ENCODE measurements around the gene CLIP1. TPM values are rescaled to one million over a fixed set of nuclear protein-coding genes. Genes with fewer than 3 reads are reported as not detected.
"Not testable (repeated sequence)": the region's sequence is repeated elsewhere in the genome, so short reads cannot be mapped to it uniquely, and the experiment has no call there.

The CLIP1 gene
- polyA plus RNA-seq, 1 of the 3 experiments (the other 2 are of a cell fraction) = 33.9 TPM

DNA sequence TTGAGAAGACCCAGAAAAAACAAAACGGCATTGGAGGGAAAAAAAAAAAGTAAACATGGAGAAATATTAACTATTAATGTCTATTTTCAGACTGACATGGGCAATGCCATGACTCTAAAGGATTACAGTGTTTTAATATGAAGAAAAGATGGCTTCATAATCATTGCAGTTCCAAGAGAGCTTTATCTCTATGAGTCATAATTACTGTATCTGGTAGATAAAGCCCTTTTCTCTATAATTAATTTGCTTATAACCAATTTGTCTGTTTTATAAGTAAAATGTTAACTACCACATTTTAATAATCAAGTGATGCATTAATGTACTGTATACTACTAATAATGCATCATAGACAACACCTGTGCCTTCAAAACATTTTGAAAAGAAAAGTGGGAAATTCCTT lies 59.7 kb downstream of the CLIP1 start:
- H3K4me3 ChIP-seq (ENCODE audit: low read depth in 2 of 2, low read length in 1 of 2) = no peak overlapping the region
- ChIA-PET CTCF (interaction anchor here (1.1 kb wide), 1 partner anchor 103 kb away, joined by 3 read pairs; no protein-coding TSS in a partner anchor), POLR2A (no interaction called here)
- no peaks in the 10 kb centered on the region for H3K9me2 ChIP-seq
- H3K79me2 ChIP-seq (ENCODE audit: insufficient read depth) = peaks cover 43% of the 10 kb centered on the region
- H3K27ac ChIP-seq (ENCODE audit: low read depth in 2 of 2, low read length in 1 of 2) = no peak overlapping the region
- H3K36me3 ChIP-seq (replicated peaks in 1 of 2; ENCODE audit: control insufficient read depth in 1 of 2, insufficient read depth in 2 of 2, low read length in 1 of 2) = peaks cover 16 to 22% of the 10 kb centered on the region in 2 experiments
- no peak overlapping the region for H3K9ac ChIP-seq
- no peak overlapping the region for H2AFZ ChIP-seq (ENCODE audit: low read depth)
- H3K4me2 ChIP-seq = no peak overlapping the region
- peaks cover 11% of the 10 kb centered on the region for H3F3A ChIP-seq (replicated peaks; ENCODE audit: insufficient read depth)
- 78% methylated on average over 1 of the region's 1 CpG for WGBS (ENCODE audit: low lambda C conversion rate)
- H3K4me1 ChIP-seq (ENCODE audit: control insufficient read depth in 1 of 2, insufficient read depth in 2 of 2, low read depth in 1 of 2, low read length in 1 of 2) = peaks cover 0 to 15% of the 10 kb centered on the region in 2 experiments; a peak in 1 of 4 replicates
- no peak for DNase-seq
- H3K27me3 ChIP-seq (ENCODE audit: insufficient read depth) = no peaks in the 10 kb centered on the region
- H4K20me1 ChIP-seq (ENCODE audit: insufficient read depth) = no peaks in the 10 kb centered on the region
- H3K9me3 ChIP-seq = no peaks in the 10 kb centered on the region
- TF ChIP-seq EZH2phosphoT487 (IDR thresholded peaks at IDR 0.05; ENCODE audit: borderline replicate concordance, low read depth) = no peak

GRCh38 chr12:122358403-122358802 lies 64.1 kb downstream of the CLIP1 start:
- POLR2A ChIA-PET; H3K9me3 ChIP-seq; H3K4me3 ChIP-seq (ENCODE audit: low read depth in 2 of 2, low read length in 1 of 2); H3F3A ChIP-seq (replicated peaks; ENCODE audit: insufficient read depth); H4K20me1 ChIP-seq (ENCODE audit: insufficient read depth); H3K4me1 ChIP-seq (ENCODE audit: control insufficient read depth in 1 of 2, insufficient read depth in 2 of 2, low read depth in 1 of 2, low read length in 1 of 2); H3K9ac ChIP-seq; DNase-seq; H3K9me2 ChIP-seq; H3K79me2 ChIP-seq (ENCODE audit: insufficient read depth); H3K4me2 ChIP-seq; H2AFZ ChIP-seq (ENCODE audit: low read depth); H3K27ac ChIP-seq (ENCODE audit: low read depth in 2 of 2, low read length in 1 of 2); H3K27me3 ChIP-seq (ENCODE audit: insufficient read depth): not testable (repeated sequence)
- CTCF ChIA-PET = interaction anchor here (1.2 kb wide), 1 partner anchor 9 kb away, joined by 4 read pairs; no protein-coding TSS in a partner anchor
- H3K36me3 ChIP-seq (replicated peaks in 1 of 2; ENCODE audit: control insufficient read depth in 1 of 2, insufficient read depth in 2 of 2, low read length in 1 of 2) = peaks cover 30 to 33% of the 10 kb centered on the region in 2 experiments
- 93% methylated on average over 2 of the region's 2 CpGs for whole genome bisulfite sequencing (ENCODE audit: low lambda C conversion rate)

DNA sequence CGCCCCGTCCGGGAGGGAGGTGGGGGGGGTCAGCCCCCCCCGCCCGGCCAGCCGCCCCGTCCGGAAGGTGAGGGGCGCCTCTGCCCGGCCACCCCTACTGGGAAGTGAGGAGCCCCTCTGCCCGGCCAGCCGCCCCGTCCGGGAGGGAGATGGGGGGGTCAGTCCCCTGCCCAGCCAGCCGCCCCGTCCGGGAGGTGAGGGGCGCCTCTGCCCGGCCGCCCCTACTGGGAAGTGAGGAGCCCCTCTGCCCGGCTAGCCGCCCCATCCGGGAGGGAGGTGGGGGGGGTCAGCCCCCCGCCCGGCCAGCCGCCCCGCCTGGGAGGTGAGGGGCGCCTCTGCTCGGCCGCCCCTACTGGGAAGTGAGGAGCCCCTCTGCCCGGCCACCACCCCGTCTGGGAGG lies 64.9 kb downstream of the CLIP1 start:
- peaks cover 33 to 35% of the 10 kb centered on the region in 2 experiments for H3K36me3 ChIP-seq (replicated peaks in 1 of 2; ENCODE audit: control insufficient read depth in 1 of 2, insufficient read depth in 2 of 2, low read length in 1 of 2)
- H3K4me1 ChIP-seq (ENCODE audit: control insufficient read depth in 1 of 2, insufficient read depth in 2 of 2, low read depth in 1 of 2, low read length in 1 of 2); H3K27me3 ChIP-seq (ENCODE audit: insufficient read depth); H2AFZ ChIP-seq (ENCODE audit: low read depth); H3K9me3 ChIP-seq; H4K20me1 ChIP-seq (ENCODE audit: insufficient read depth); H3K79me2 ChIP-seq (ENCODE audit: insufficient read depth); POLR2A ChIA-PET; H3K9ac ChIP-seq; CTCF ChIA-PET; H3K4me2 ChIP-seq; H3F3A ChIP-seq (replicated peaks; ENCODE audit: insufficient read depth); H3K9me2 ChIP-seq; H3K4me3 ChIP-seq (ENCODE audit: low read depth in 2 of 2, low read length in 1 of 2); DNase-seq; H3K27ac ChIP-seq (ENCODE audit: low read depth in 2 of 2, low read length in 1 of 2): not testable (repeated sequence)
- no CpG with 5 or more reads among the region's 32 CpGs for WGBS (ENCODE audit: low lambda C conversion rate)

- WGBS (ENCODE audit: low lambda C conversion rate) = no CpG with 5 or more reads among the region's 27 CpGs
- CTCF ChIA-PET = interaction anchor here (0.6 to 3.2 kb wide), 4 partner anchors 17 to 231 kb away, joined by 3 to 19 read pairs (median 3); no protein-coding TSS in a partner anchor
Observed at GRCh38 chr12:122356991-122357390, 65.5 kb downstream of the CLIP1 start.

More at GRCh38 chr12:122356991-122357390, 65.5 kb downstream of the CLIP1 start:
- H3K79me2 ChIP-seq (ENCODE audit: insufficient read depth); H3K9me2 ChIP-seq; H3K4me2 ChIP-seq; H4K20me1 ChIP-seq (ENCODE audit: insufficient read depth); H3K4me1 ChIP-seq (ENCODE audit: control insufficient read depth in 1 of 2, insufficient read depth in 2 of 2, low read depth in 1 of 2, low read length in 1 of 2); H3K9me3 ChIP-seq; H3K4me3 ChIP-seq (ENCODE audit: low read depth in 2 of 2, low read length in 1 of 2); H3F3A ChIP-seq (replicated peaks; ENCODE audit: insufficient read depth); H2AFZ ChIP-seq (ENCODE audit: low read depth); DNase-seq; H3K9ac ChIP-seq; H3K27me3 ChIP-seq (ENCODE audit: insufficient read depth); H3K27ac ChIP-seq (ENCODE audit: low read depth in 2 of 2, low read length in 1 of 2); POLR2A ChIA-PET: not testable (repeated sequence)
- H3K36me3 ChIP-seq (replicated peaks in 1 of 2; ENCODE audit: control insufficient read depth in 1 of 2, insufficient read depth in 2 of 2, low read length in 1 of 2) = peaks cover 33 to 37% of the 10 kb centered on the region in 2 experiments
